NT2/D1 (cell line): Measurements from ENCODE around the gene GRAMD1B.

ENCODE experiments used
- DNase-seq: peaks from one replicate; pipeline ENCODE4 v3.0.0-alpha.2; 2011; ENCODE audit warnings: low read depth, low spot score
- H3K27me3 ChIP-seq: 2 replicates; pipeline ENCODE4 v1.6.0; 2011; ENCODE audit warnings: mild to moderate bottlenecking; ENCODE audit not compliant: insufficient read length, insufficient read depth
- H3K36me3 ChIP-seq: 2 replicates; pipeline ENCODE4 v1.6.1; 2011; ENCODE audit warnings: mild to moderate bottlenecking, low read length, mixed read lengths; ENCODE audit not compliant: insufficient read depth, insufficient read length
- H3K4me1 ChIP-seq: 2 replicates; pipeline ENCODE4 v1.5.1; 2011; ENCODE audit not compliant: insufficient read depth, insufficient read length
- H3K4me3 ChIP-seq: 2 replicates; pipeline ENCODE4 v1.5.1; 2011; ENCODE audit warnings: low read depth; ENCODE audit not compliant: insufficient read length
- H3K9ac ChIP-seq: 2 replicates; pipeline ENCODE4 v1.6.0; 2011; ENCODE audit warnings: low read depth; ENCODE audit not compliant: insufficient read length
- H3K9me3 ChIP-seq: 2 replicates; pipeline ENCODE4 v1.5.1; 2011; ENCODE audit warnings: mild to moderate bottlenecking, low read length; ENCODE audit not compliant: insufficient read depth
- SUZ12 ChIP-seq: IDR thresholded peaks from 2 replicates; pipeline ENCODE4 v1.6.1; 2011; ENCODE audit not compliant: insufficient read length, insufficient read depth; ENCODE audit errors: extremely low read depth
- YY1 ChIP-seq: IDR thresholded peaks from 2 replicates; pipeline ENCODE4 v1.6.1; 2011; ENCODE audit not compliant: insufficient read length, insufficient read depth
- ZNF274 ChIP-seq: IDR thresholded peaks from 2 replicates; pipeline ENCODE4 v1.6.1; 2011; ENCODE audit warnings: mild to moderate bottlenecking, low read depth, low read length

GRAMD1B gene

GRCh38 chr11:123578778-123579481 lies 148.9 kb downstream of the GRAMD1B start:
- no peak for DNase-seq
- Histone ChIP-seq H3K4me3 (no peak overlapping the region), H3K27me3 (no peaks in the 10 kb centered on the region), H3K36me3 (no peaks in the 10 kb centered on the region), H3K9ac (no peak overlapping the region), H3K9me3 (no peaks in the 10 kb centered on the region), H3K4me1 (peaks cover 20% of the 10 kb centered on the region)
- TF ChIP-seq ZNF274 (no peak), SUZ12 (no peak), YY1 (no peak)

- no peaks in the 10 kb centered on the region for H3K36me3 ChIP-seq
- no peaks in the 10 kb centered on the region for H3K9me3 ChIP-seq
- DNase-seq = no peak
- TF ChIP-seq SUZ12 (no peak), ZNF274 (no peak), YY1 (no peak)
- H3K4me1 ChIP-seq = peaks cover 20% of the 10 kb centered on the region
- no peak overlapping the region for H3K4me3 ChIP-seq
- no peaks in the 10 kb centered on the region for H3K27me3 ChIP-seq
- H3K9ac ChIP-seq = no peak overlapping the region
Observed at GRCh38 chr11:123579482-123579812, 149.4 kb downstream of the GRAMD1B start.

GRCh38 chr11:123580137-123580536 lies 150.1 kb downstream of the GRAMD1B start:
- DNase-seq = no peak
- H3K9ac ChIP-seq = no peak overlapping the region
- no peaks in the 10 kb centered on the region for H3K9me3 ChIP-seq
- H3K27me3 ChIP-seq = no peaks in the 10 kb centered on the region
- H3K4me3 ChIP-seq = no peak overlapping the region
- H3K4me1 ChIP-seq = peaks cover 21% of the 10 kb centered on the region
- no peak for TF ChIP-seq SUZ12
- TF ChIP-seq ZNF274 = no peak
- no peak for TF ChIP-seq YY1
- H3K36me3 ChIP-seq = no peaks in the 10 kb centered on the region

- no peaks in the 10 kb centered on the region for H3K27me3 ChIP-seq
- no peak overlapping the region for H3K9ac ChIP-seq
- peaks cover 26% of the 10 kb centered on the region for H3K4me1 ChIP-seq
- TF ChIP-seq YY1 (no peak), ZNF274 (no peak), SUZ12 (no peak)
- H3K4me3 ChIP-seq = no peak overlapping the region
- peak; percentile 49 for DNase-seq
- H3K36me3 ChIP-seq = no peaks in the 10 kb centered on the region
- H3K9me3 ChIP-seq = no peaks in the 10 kb centered on the region
Observed at GRCh38 chr11:123580557-123581275, 150.6 kb downstream of the GRAMD1B start.

GRCh38 chr11:123581651-123582399 lies 151.8 kb downstream of the GRAMD1B start:
- TF ChIP-seq ZNF274 = no peak
- TF ChIP-seq SUZ12 = no peak
- no peak for TF ChIP-seq YY1
- no peak for DNase-seq
- Histone ChIP-seq H3K9me3 (no peaks in the 10 kb centered on the region), H3K4me1 (peaks cover 31% of the 10 kb centered on the region), H3K27me3 (no peaks in the 10 kb centered on the region), H3K4me3 (no peak overlapping the region), H3K9ac (no peak overlapping the region), H3K36me3 (no peaks in the 10 kb centered on the region)

- Histone ChIP-seq H3K27me3 (no peaks in the 10 kb centered on the region), H3K9ac (no peak overlapping the region), H3K9me3 (no peaks in the 10 kb centered on the region), H3K36me3 (no peaks in the 10 kb centered on the region), H3K4me3 (no peak overlapping the region), H3K4me1 (peaks cover 28% of the 10 kb centered on the region)
- TF ChIP-seq SUZ12 (no peak), ZNF274 (no peak), YY1 (no peak)
- DNase-seq = no peak
Observed at GRCh38 chr11:123582992-123583504, 153.0 kb downstream of the GRAMD1B start.

- Histone ChIP-seq H3K4me1 (peaks cover 28% of the 10 kb centered on the region), H3K36me3 (no peaks in the 10 kb centered on the region), H3K27me3 (no peaks in the 10 kb centered on the region), H3K4me3 (no peak overlapping the region), H3K9ac (no peak overlapping the region), H3K9me3 (no peaks in the 10 kb centered on the region)
- TF ChIP-seq YY1 (no peak), ZNF274 (no peak), SUZ12 (no peak)
- DNase-seq = no peak
Observed at GRCh38 chr11:123584186-123584585, 154.1 kb downstream of the GRAMD1B start.
